Right ventricle myocardium inferior (tissue), 1 donor: ENCODE data around the gene ZIC1. TPM values are rescaled to one million over a fixed set of nuclear protein-coding genes. Genes with fewer than 3 reads are reported as not detected.

ENCODE experiments used
- ATAC-seq: fragments of 200-7000 bp; cut with Tn5 transposase; one replicate; pipeline ENCODE4 v1.9.1; 2020; ENCODE audit warnings: mild to moderate bottlenecking, moderate library complexity
- DNase-seq: peaks from one replicate; pipeline ENCODE4 v3.0.0; 2021; ENCODE audit errors: missing footprints
- intact Hi-C: fragments of 100-400 bp; cut with DNase I; formaldehyde crosslinking; loops from one replicate; pipeline ENCODE4 v1.11.0; 2022
- total RNA-seq: library from RNA; stranded (reverse); fragmentation: NEBNext Ultra II Directional; extraction: Animal tissue kit (Norgen Biotek cat#: 25700); gene quantifications from one replicate; pipeline ENCODE4 v1.2.1, GENCODE V29; 2021
- donor health status: DM: no; HTN: yes; CAD: no; lungs with severe emphysema.

The ZIC1 gene
- total RNA-seq, 1 donor from 2014 or later, result not detected

- ATAC-seq, result no peak
- intact Hi-C loops, result no loop called here
- DNase-seq, result no peak
These were observed 31.5 kb upstream of the ZIC1 start for GRCh38 chr3:147377412-147378367.

GRCh38 chr3:147379651-147380050, 29.5 kb upstream of the ZIC1 start:
- intact Hi-C loops, result no loop called here
- DNase-seq (no peak), ATAC-seq (no peak)

GRCh38 chr3:147380387-147380951, 28.7 kb upstream of the ZIC1 start:
- intact Hi-C loops, result no loop called here
- DNase-seq (no peak), ATAC-seq (no peak)

- DNase-seq (no peak), ATAC-seq (no peak)
- intact Hi-C loops, result no loop called here
These were observed 28.2 kb upstream of the ZIC1 start for GRCh38 chr3:147380977-147381376.

GRCh38 chr3:147381596-147381995, 27.6 kb upstream of the ZIC1 start:
- intact Hi-C loops, result no loop called here
- no peak for DNase-seq
- no peak for ATAC-seq

DNA sequence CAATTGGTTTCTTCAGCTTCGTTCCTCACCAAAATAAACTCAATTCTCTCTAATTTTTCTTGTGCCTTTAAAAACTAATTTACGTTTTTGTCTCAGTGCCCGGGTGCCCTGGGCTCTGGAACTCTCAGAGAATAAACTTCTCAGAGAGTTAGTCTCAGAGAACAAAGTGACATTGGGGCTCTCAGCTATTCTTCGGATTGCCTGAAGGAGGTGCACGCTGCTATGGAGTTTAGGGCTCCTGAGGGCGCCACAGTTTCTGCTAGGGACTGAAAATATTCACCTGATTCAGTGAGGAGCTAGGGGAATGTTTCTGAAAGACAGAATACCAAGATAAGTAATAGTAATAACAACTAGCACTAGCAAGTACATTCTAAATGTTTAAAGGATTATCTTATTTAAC, 25.5 kb upstream of the ZIC1 start:
- DNase-seq, result no peak
- intact Hi-C loops, result no loop called here

DNA sequence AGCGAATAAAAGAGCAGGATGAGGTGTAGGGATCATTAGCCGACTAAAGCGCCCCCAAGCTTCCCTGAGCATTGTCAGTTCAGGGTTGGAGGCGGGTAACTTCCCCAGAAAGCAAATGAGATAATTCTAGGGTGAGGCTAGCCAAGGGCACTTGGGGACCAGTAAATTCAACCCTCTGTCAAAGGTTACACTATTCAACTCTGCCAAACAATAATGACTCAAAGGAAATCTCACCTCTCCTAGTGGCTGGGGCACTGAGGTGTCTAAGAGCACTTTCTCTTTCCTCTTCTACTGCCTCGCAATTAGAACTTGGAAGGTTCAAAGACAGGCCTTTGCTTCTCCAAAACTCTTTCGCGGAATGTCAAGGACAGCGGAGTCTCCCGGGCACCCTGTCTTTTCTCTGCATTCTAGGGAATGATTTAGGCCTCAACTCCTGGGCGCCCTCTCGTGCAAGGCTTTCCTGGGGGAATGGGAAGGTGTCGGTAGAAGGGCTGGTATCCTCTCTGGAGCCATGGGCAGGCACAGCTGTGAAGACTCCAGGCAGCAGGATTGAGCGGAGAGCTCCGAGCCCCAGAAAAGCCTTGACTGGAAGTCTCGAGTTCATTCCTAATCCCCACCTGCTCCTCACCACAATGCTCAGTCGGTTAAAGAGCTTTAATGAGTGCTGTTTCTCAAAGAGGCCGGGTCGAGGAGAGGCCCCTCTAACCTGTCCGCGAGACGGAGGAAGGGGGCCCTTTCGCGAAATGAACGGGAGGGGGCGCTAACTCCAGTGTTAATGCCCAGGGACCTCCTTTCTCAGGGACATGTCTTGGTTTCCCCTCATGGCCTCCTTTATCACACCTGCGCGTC, 24.7 kb upstream of the ZIC1 start:
- intact Hi-C loops, result no loop called here
- ATAC-seq (no peak), DNase-seq (no peak)

More for the DNA sequence above, 25.5 kb upstream of the ZIC1 start:
- ATAC-seq, result no peak

- intact Hi-C loops, result no loop called here
- DNase-seq, result no peak
- ATAC-seq, result no peak
These were observed 23.8 kb upstream of the ZIC1 start for GRCh38 chr3:147385059-147386012.

DNA sequence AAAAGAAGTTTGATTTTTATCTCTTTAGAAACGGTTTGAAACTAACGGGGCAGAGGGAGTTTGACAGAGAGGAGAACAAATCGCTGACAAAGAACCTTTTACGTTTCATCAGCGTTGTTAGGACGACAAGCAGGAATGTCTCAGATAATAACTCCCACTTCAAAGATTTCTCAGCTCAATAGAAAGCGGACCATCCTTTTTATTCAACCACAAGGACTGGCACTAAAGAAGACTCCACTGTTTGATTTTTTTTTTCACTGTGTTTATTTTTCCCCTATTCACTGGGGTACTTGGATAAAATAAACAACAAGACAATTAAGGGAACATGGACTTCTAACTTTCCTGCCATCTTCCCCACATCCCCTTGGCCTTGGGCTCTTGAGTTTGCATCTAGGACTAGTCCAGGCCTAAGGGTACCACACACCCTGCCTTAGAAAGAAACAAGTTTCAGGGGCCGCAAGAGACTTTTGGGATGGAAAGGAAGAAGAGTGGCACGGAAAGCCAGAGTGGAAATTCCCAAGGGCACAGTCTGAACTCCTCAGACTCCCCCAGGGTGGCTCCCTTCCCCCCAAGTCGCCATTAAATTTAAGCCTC, 21.8 kb upstream of the ZIC1 start:
- DNase-seq (no peak), ATAC-seq (no peak)
- intact Hi-C loops, result no loop called here

DNA sequence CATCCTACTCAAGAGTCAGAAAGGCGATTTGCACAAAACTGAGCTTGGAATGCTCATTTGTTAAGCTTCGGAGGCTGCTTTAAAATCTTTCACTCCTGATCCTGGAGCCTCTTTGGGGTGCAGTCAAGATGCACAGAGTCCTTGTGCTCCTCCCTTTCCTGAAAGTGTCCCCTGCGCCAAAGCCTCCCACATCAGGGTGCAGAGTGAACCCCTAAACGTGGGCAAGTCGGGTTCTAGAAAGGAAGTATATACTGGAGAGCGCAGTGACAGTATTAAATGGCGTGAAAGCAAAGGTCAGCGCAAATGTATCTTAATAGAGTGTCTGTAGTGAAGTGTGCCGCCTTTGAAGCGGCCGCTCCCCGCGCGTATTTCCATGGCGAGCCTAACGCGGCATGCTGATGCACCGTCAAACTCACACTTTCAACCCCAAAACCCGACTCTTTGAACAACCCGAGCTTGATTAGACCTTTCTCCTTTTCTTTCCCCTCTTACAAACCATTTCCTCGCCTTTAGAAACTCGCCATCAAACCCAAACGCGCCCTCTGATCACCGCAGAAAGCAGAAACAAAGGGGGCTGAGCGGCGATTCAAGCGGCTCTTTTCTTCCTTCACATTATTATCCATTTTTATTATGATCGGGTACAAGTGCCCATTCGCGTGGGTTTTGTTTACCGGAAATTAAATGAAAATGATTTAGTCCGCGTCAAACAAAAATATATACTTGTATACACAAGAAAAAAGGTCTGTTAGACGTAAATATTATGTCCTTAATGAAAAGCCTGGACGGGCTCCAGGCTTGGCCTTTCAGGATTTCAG, 21.1 kb upstream of the ZIC1 start:
- no peak for DNase-seq
- no peak for ATAC-seq
- intact Hi-C loops, result no loop called here

- no peak for DNase-seq
- intact Hi-C loops, result no loop called here
These were observed 20.2 kb upstream of the ZIC1 start for GRCh38 chr3:147388700-147389580.

GRCh38 chr3:147389717-147390116, 19.4 kb upstream of the ZIC1 start:
- intact Hi-C loops, result no loop called here

More at GRCh38 chr3:147388700-147389580, 20.2 kb upstream of the ZIC1 start:
- ATAC-seq, result no peak

GRCh38 chr3:147390589-147391569, 18.3 kb upstream of the ZIC1 start:
- intact Hi-C loops, result no loop called here
- ATAC-seq (no peak), DNase-seq (no peak)

More at GRCh38 chr3:147389717-147390116, 19.4 kb upstream of the ZIC1 start:
- no peak for ATAC-seq
- no peak for DNase-seq

- intact Hi-C loops, result no loop called here
- DNase-seq (no peak), ATAC-seq (peak; percentile 44)
These were observed 17.2 kb upstream of the ZIC1 start for GRCh38 chr3:147391781-147392624.
